ENCODE data around the gene CATSPERE. TPM values are rescaled to one million over a fixed set of nuclear protein-coding genes. Genes with fewer than 3 reads are reported as not detected.

CATSPERE gene
- total RNA-seq, 5 donors from 2014 or later (not counting 1 experiment from before 2014, with no cell fraction given), result 0.79 to 1.5 (median 1.3) TPM

- Mint-ChIP-seq H3K27me3 (peaks cover 7 to 10% of the 10 kb centered on the region in 2 donors), H3K36me3 (no peaks in the 10 kb centered on the region), H3K4me1 (no peaks in the 10 kb centered on the region), H3K9me3 (no peaks in the 10 kb centered on the region), H3K27ac (no peak overlapping the region), H3K4me3 (no peak overlapping the region)
- no peak overlapping the region for H3K27ac ChIP-seq (ENCODE audit: low read length)
- no peaks in the 10 kb centered on the region for H3K4me1 ChIP-seq (ENCODE audit: control insufficient read depth in 1 of 2, extremely low read depth in 1 of 2, insufficient read depth in 2 of 2, low read length in 2 of 2)
- H3K27me3 ChIP-seq (replicated peaks in 1 of 2; ENCODE audit: control insufficient read depth in 2 of 2, extremely low read depth in 1 of 2, insufficient read depth in 2 of 2, low read length in 1 of 2), result peaks cover 0 to 19% of the 10 kb centered on the region in 2 experiments
- H3K4me3 ChIP-seq (ENCODE audit: control insufficient read depth in 1 of 2, extremely low read depth in 1 of 2, low read length in 1 of 2), result no peak overlapping the region
- H3K36me3 ChIP-seq (ENCODE audit: control insufficient read depth in 2 of 2, extremely low read depth in 1 of 2, insufficient read depth in 1 of 2, low read length in 1 of 2), result no peaks in the 10 kb centered on the region
- ATAC-seq (replicated peaks in 1 of 4), result no peak
- no peak for DNase-seq
- 79% methylated on average over 2 of the region's 6 CpGs for WGBS (ENCODE audit: insufficient coverage)
- ChIA-PET POLR2A (no interaction called here), CTCF (no interaction called here)
- H3K9me3 ChIP-seq, result no peaks in the 10 kb centered on the region
These were observed 179.8 kb downstream of the CATSPERE start for GRCh38 chr1:244640917-244641316.

GRCh38 chr1:244642526-244642925, 181.5 kb downstream of the CATSPERE start:
- Histone ChIP-seq H3K27me3 (replicated peaks in 1 of 2; ENCODE audit: control insufficient read depth in 2 of 2, extremely low read depth in 1 of 2, insufficient read depth in 2 of 2, low read length in 1 of 2) (peaks cover 0 to 15% of the 10 kb centered on the region in 2 experiments), H3K27ac (ENCODE audit: low read length) (no peak overlapping the region), H3K4me3 (ENCODE audit: control insufficient read depth in 1 of 2, extremely low read depth in 1 of 2, low read length in 1 of 2) (no peak overlapping the region), H3K4me1 (ENCODE audit: control insufficient read depth in 1 of 2, extremely low read depth in 1 of 2, insufficient read depth in 2 of 2, low read length in 2 of 2) (no peaks in the 10 kb centered on the region), H3K9me3 (no peaks in the 10 kb centered on the region), H3K36me3 (ENCODE audit: control insufficient read depth in 2 of 2, extremely low read depth in 1 of 2, insufficient read depth in 1 of 2, low read length in 1 of 2) (no peaks in the 10 kb centered on the region)
- Mint-ChIP-seq H3K36me3 (no peaks in the 10 kb centered on the region), H3K27ac (no peak overlapping the region), H3K4me3 (no peak overlapping the region), H3K4me1 (no peaks in the 10 kb centered on the region), H3K27me3 (peaks cover 7 to 10% of the 10 kb centered on the region in 2 donors), H3K9me3 (no peaks in the 10 kb centered on the region)
- DNase-seq (no peak), ATAC-seq (replicated peaks in 1 of 4) (no peak)
- POLR2A ChIA-PET, result no interaction called here
- 95% methylated on average over 15 of the region's 16 CpGs for WGBS (ENCODE audit: insufficient coverage)
- CTCF ChIA-PET, result interaction anchor here in 1 of 2 donors (0.5 kb wide), 1 partner anchor 43 kb away, joined by 3 read pairs; no protein-coding TSS in a partner anchor

- Histone ChIP-seq H3K4me1 (ENCODE audit: control insufficient read depth in 1 of 2, extremely low read depth in 1 of 2, insufficient read depth in 2 of 2, low read length in 2 of 2) (no peaks in the 10 kb centered on the region), H3K27ac (ENCODE audit: low read length) (no peak overlapping the region), H3K36me3 (ENCODE audit: control insufficient read depth in 2 of 2, extremely low read depth in 1 of 2, insufficient read depth in 1 of 2, low read length in 1 of 2) (no peaks in the 10 kb centered on the region), H3K27me3 (replicated peaks in 1 of 2; ENCODE audit: control insufficient read depth in 2 of 2, extremely low read depth in 1 of 2, insufficient read depth in 2 of 2, low read length in 1 of 2) (peaks cover 0 to 15% of the 10 kb centered on the region in 2 experiments), H3K9me3 (no peaks in the 10 kb centered on the region), H3K4me3 (ENCODE audit: control insufficient read depth in 1 of 2, extremely low read depth in 1 of 2, low read length in 1 of 2) (no peak overlapping the region)
- Mint-ChIP-seq H3K4me3 (no peak overlapping the region), H3K36me3 (no peaks in the 10 kb centered on the region), H3K4me1 (no peaks in the 10 kb centered on the region), H3K27ac (no peak overlapping the region), H3K9me3 (no peaks in the 10 kb centered on the region), H3K27me3 (peaks cover 7 to 10% of the 10 kb centered on the region in 2 donors)
- ChIA-PET CTCF (interaction anchor here in 1 of 2 donors (0.5 kb wide), 1 partner anchor 43 kb away, joined by 3 read pairs; no protein-coding TSS in a partner anchor), POLR2A (no interaction called here)
- DNase-seq (no peak), ATAC-seq (replicated peaks in 1 of 4) (no peak)
- 89% methylated on average over 10 of the region's 14 CpGs for WGBS (ENCODE audit: insufficient coverage)
These were observed 181.9 kb downstream of the CATSPERE start for GRCh38 chr1:244642988-244643387.

- POLR2A ChIA-PET, result interaction anchor here in 1 of 2 donors (0.6 kb wide), 1 partner anchor 188 kb away, joined by 3 read pairs; no protein-coding TSS in a partner anchor
- WGBS (ENCODE audit: insufficient coverage), result no CpG with 5 or more reads among the region's 6 CpGs
These were observed 184.3 kb downstream of the CATSPERE start for GRCh38 chr1:244645414-244645813.

GRCh38 chr1:244645890-244646289, 184.8 kb downstream of the CATSPERE start:
- no CpG with 5 or more reads among the region's 6 CpGs for WGBS (ENCODE audit: insufficient coverage)
- no peaks in the 10 kb centered on the region for H3K4me1 ChIP-seq (ENCODE audit: control insufficient read depth in 1 of 2, extremely low read depth in 1 of 2, insufficient read depth in 2 of 2, low read length in 2 of 2)
- no peaks in the 10 kb centered on the region for H3K36me3 ChIP-seq (ENCODE audit: control insufficient read depth in 2 of 2, extremely low read depth in 1 of 2, insufficient read depth in 1 of 2, low read length in 1 of 2)
- ChIA-PET POLR2A (no interaction called here), CTCF (no interaction called here)
- H3K9me3 Mint-ChIP-seq, result no peaks in the 10 kb centered on the region
- peaks cover 0 to 8% of the 10 kb centered on the region in 2 experiments for H3K27me3 ChIP-seq (replicated peaks in 1 of 2; ENCODE audit: control insufficient read depth in 2 of 2, extremely low read depth in 1 of 2, insufficient read depth in 2 of 2, low read length in 1 of 2)
- DNase-seq, result no peak
- peaks cover 5 to 7% of the 10 kb centered on the region in 2 donors for H3K27me3 Mint-ChIP-seq
- H3K4me1 Mint-ChIP-seq, result no peaks in the 10 kb centered on the region
- ATAC-seq (replicated peaks in 1 of 4), result no peak
- H3K27ac Mint-ChIP-seq, result no peak overlapping the region
- no peak overlapping the region for H3K4me3 Mint-ChIP-seq
- H3K9me3 ChIP-seq, result no peaks in the 10 kb centered on the region
- no peaks in the 10 kb centered on the region for H3K36me3 Mint-ChIP-seq
- no peak overlapping the region for H3K27ac ChIP-seq (ENCODE audit: low read length)
- no peak overlapping the region for H3K4me3 ChIP-seq (ENCODE audit: control insufficient read depth in 1 of 2, extremely low read depth in 1 of 2, low read length in 1 of 2)

More at GRCh38 chr1:244645414-244645813, 184.3 kb downstream of the CATSPERE start:
- no peak overlapping the region for H3K27ac ChIP-seq (ENCODE audit: low read length)
- Mint-ChIP-seq H3K27ac (no peak overlapping the region), H3K27me3 (peaks cover 7% of the 10 kb centered on the region in 2 donors), H3K9me3 (no peaks in the 10 kb centered on the region), H3K4me3 (no peak overlapping the region), H3K4me1 (no peaks in the 10 kb centered on the region), H3K36me3 (no peaks in the 10 kb centered on the region)
- CTCF ChIA-PET, result interaction anchor here in 1 of 2 donors (0.6 kb wide), 2 partner anchors 103 to 875 kb away, joined by 3 to 7 read pairs; no protein-coding TSS in a partner anchor
- DNase-seq (no peak), ATAC-seq (replicated peaks in 1 of 4) (no peak)
- H3K4me1 ChIP-seq (ENCODE audit: control insufficient read depth in 1 of 2, extremely low read depth in 1 of 2, insufficient read depth in 2 of 2, low read length in 2 of 2), result no peaks in the 10 kb centered on the region
- H3K36me3 ChIP-seq (ENCODE audit: control insufficient read depth in 2 of 2, extremely low read depth in 1 of 2, insufficient read depth in 1 of 2, low read length in 1 of 2), result no peaks in the 10 kb centered on the region
- no peaks in the 10 kb centered on the region for H3K9me3 ChIP-seq
- H3K27me3 ChIP-seq (replicated peaks in 1 of 2; ENCODE audit: control insufficient read depth in 2 of 2, extremely low read depth in 1 of 2, insufficient read depth in 2 of 2, low read length in 1 of 2), result peaks cover 0 to 11% of the 10 kb centered on the region in 2 experiments
- no peak overlapping the region for H3K4me3 ChIP-seq (ENCODE audit: control insufficient read depth in 1 of 2, extremely low read depth in 1 of 2, low read length in 1 of 2)

- Histone ChIP-seq H3K9me3 (no peaks in the 10 kb centered on the region), H3K27ac (ENCODE audit: low read length) (no peak overlapping the region), H3K27me3 (replicated peaks in 1 of 2; ENCODE audit: control insufficient read depth in 2 of 2, extremely low read depth in 1 of 2, insufficient read depth in 2 of 2, low read length in 1 of 2) (peaks cover 0 to 3% of the 10 kb centered on the region in 2 experiments), H3K4me1 (ENCODE audit: control insufficient read depth in 1 of 2, extremely low read depth in 1 of 2, insufficient read depth in 2 of 2, low read length in 2 of 2) (peaks cover 0 to 7% of the 10 kb centered on the region in 2 experiments), H3K36me3 (ENCODE audit: control insufficient read depth in 2 of 2, extremely low read depth in 1 of 2, insufficient read depth in 1 of 2, low read length in 1 of 2) (no peaks in the 10 kb centered on the region), H3K4me3 (ENCODE audit: control insufficient read depth in 1 of 2, extremely low read depth in 1 of 2, low read length in 1 of 2) (no peak overlapping the region)
- DNase-seq, result no peak
- Mint-ChIP-seq H3K4me3 (no peak overlapping the region), H3K36me3 (no peaks in the 10 kb centered on the region), H3K9me3 (no peaks in the 10 kb centered on the region), H3K4me1 (peaks cover 9 to 11% (median 11%) of the 10 kb centered on the region in 3 donors), H3K27ac (no peak overlapping the region), H3K27me3 (peaks cover 0 to 4% of the 10 kb centered on the region in 2 donors)
- POLR2A ChIA-PET, result no interaction called here
- 94% methylated on average over 6 of the region's 6 CpGs for WGBS (ENCODE audit: insufficient coverage)
- ATAC-seq (replicated peaks in 1 of 4), result no peak
- CTCF ChIA-PET, result interaction anchor here in 1 of 2 donors (1.3 kb wide), 2 partner anchors 11 to 394 kb away, joined by 3 read pairs; no protein-coding TSS in a partner anchor
These were observed 186.7 kb downstream of the CATSPERE start for GRCh38 chr1:244647819-244648218.

All from T-cell (primary cell).